GM23338 (cell line): Measurements from ENCODE around the gene ZP2. TPM values are rescaled to one million over a fixed set of nuclear protein-coding genes. Genes with fewer than 3 reads are reported as not detected.

ENCODE experiments used
- EZH2 ChIP-seq: fragments of 200-600 bp; sonication (generic); IDR thresholded peaks from one replicate; pipeline ENCODE4 v1.8.0; 2017; ENCODE audit warnings: antibody characterized with exemption, mild to moderate bottlenecking, low read depth; ENCODE audit not compliant: unreplicated experiment
- STAT1 ChIP-seq: IDR thresholded peaks from one replicate; pipeline ENCODE4 v1.6.1; 2016; ENCODE audit warnings: antibody characterized with exemption; ENCODE audit not compliant: unreplicated experiment
- ZNF114 ChIP-seq: fragments of 250-450 bp; sonication (Bioruptor Pico); IDR thresholded peaks from 2 replicates; pipeline ENCODE4 v1.5.0; 2020; ENCODE audit warnings: mild to moderate bottlenecking, moderate library complexity
- ZNF331 ChIP-seq: fragments of 250-450 bp; sonication (Bioruptor Pico); IDR thresholded peaks from 2 replicates; pipeline ENCODE4 v1.5.0; 2020; ENCODE audit warnings: low read depth, mild to moderate bottlenecking, moderate library complexity
- polyA plus RNA-seq: library from polyadenylated mRNA; unstranded; fragments of >200 nt; fragmentation: Nextera tagmentation; extraction: Ambion mirVana; gene quantifications from 2 replicates; pipeline ENCODE4 v1.2.1, GENCODE V29; 2016
- total RNA-seq: library from RNA; depleted of rRNA; stranded (reverse); fragments of >200 nt; shearing (Covaris generic); gene quantifications from 2 replicates; pipeline ENCODE4 v1.2.3, GENCODE V29; 2014; rRNA removed
- TF ChIP-seq, protein P1 (sequence below): IDR thresholded peaks from one replicate; pipeline ENCODE4 v1.6.1; 2018; ENCODE audit warnings: antibody characterized with exemption; ENCODE audit not compliant: unreplicated experiment
- TF ChIP-seq, protein P2 (sequence below): IDR thresholded peaks from 2 replicates; pipeline ENCODE4 v1.6.1; 2016; ENCODE audit warnings: antibody characterized with exemption

Gene ZP2
- total and polyA plus RNA-seq, 2 experiments from 2014 or later = not detected

DNA sequence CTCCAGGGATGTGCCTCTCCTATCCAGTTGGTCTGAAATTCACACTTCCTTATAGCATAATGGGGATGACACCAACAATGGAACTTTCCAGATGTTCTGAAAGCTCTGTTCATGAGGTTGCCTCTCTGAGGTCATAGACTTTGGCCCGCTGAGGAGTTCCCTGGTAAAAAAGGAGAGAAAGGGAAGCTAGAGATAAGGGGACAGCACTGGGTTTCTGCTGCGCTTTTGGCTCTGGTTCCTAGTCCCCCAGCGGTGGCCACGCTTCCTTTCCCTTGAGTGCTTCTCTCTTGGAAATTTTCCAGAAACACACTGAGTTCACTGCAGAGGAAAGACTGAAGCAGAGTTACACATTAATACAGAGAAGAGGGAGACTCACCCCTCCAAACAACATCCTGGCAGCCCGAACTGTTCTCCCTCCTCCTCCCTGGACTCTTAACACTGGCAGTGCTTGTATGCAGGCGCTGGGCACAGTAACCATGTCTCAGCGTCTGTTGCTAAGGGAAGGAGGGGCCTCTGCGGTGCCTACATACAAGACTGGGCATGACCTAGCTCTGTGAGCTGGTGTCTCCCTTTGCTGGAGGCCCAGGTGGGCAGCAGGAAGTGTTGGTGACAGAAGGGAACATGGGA is 60.9 kb downstream of the ZP2 start, which contains the start of gene DNAH3 (continued):
- TF ChIP-seq STAT1 = no peak
- no peak for TF ChIP-seq ZNF331
- no peak for TF ChIP-seq ZNF114 (CRISPR knock-in tag)
- TF ChIP-seq, protein P1, sequence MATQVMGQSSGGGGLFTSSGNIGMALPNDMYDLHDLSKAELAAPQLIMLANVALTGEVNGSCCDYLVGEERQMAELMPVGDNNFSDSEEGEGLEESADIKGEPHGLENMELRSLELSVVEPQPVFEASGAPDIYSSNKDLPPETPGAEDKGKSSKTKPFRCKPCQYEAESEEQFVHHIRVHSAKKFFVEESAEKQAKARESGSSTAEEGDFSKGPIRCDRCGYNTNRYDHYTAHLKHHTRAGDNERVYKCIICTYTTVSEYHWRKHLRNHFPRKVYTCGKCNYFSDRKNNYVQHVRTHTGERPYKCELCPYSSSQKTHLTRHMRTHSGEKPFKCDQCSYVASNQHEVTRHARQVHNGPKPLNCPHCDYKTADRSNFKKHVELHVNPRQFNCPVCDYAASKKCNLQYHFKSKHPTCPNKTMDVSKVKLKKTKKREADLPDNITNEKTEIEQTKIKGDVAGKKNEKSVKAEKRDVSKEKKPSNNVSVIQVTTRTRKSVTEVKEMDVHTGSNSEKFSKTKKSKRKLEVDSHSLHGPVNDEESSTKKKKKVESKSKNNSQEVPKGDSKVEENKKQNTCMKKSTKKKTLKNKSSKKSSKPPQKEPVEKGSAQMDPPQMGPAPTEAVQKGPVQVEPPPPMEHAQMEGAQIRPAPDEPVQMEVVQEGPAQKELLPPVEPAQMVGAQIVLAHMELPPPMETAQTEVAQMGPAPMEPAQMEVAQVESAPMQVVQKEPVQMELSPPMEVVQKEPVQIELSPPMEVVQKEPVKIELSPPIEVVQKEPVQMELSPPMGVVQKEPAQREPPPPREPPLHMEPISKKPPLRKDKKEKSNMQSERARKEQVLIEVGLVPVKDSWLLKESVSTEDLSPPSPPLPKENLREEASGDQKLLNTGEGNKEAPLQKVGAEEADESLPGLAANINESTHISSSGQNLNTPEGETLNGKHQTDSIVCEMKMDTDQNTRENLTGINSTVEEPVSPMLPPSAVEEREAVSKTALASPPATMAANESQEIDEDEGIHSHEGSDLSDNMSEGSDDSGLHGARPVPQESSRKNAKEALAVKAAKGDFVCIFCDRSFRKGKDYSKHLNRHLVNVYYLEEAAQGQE = no peak
- TF ChIP-seq, protein P2, sequence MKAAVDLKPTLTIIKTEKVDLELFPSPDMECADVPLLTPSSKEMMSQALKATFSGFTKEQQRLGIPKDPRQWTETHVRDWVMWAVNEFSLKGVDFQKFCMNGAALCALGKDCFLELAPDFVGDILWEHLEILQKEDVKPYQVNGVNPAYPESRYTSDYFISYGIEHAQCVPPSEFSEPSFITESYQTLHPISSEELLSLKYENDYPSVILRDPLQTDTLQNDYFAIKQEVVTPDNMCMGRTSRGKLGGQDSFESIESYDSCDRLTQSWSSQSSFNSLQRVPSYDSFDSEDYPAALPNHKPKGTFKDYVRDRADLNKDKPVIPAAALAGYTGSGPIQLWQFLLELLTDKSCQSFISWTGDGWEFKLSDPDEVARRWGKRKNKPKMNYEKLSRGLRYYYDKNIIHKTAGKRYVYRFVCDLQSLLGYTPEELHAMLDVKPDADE = no peak
- no peak for TF ChIP-seq EZH2

Other genes starting within 250 kb of the ZP2 start
- gene DNAH3, start 60.7 kb downstream of the ZP2 start, total RNA-seq = 1.2 and 1.3 TPM in 2 replicates
- 0.70 and 1.0 TPM in 2 replicates for gene DNAH3, start 60.7 kb downstream of the ZP2 start, polyA plus RNA-seq
- gene LDAF1, start 52.9 kb downstream of the ZP2 start, total RNA-seq = 33.8 TPM in 2 replicates
- gene LDAF1, start 52.9 kb downstream of the ZP2 start, polyA plus RNA-seq = 20.5 and 23.6 TPM in 2 replicates
- 0.04 and 0.07 TPM in 2 replicates for gene ANKS4B, start 22.1 kb upstream of the ZP2 start, total RNA-seq
- 0.05 TPM in 1 of 2 replicates, not detected in the other for gene ANKS4B, start 22.1 kb upstream of the ZP2 start, polyA plus RNA-seq
- 15.5 and 18.0 TPM in 2 replicates for gene CRYM, start 66.7 kb upstream of the ZP2 start, total RNA-seq
- gene CRYM, start 66.7 kb upstream of the ZP2 start, polyA plus RNA-seq = 15.2 and 17.6 TPM in 2 replicates